GM19099 (cell line): ENCODE measurements around the gene SEPHS1.

ENCODE experiments used
- POLR2A ChIP-seq: IDR thresholded peaks from 3 replicates; pipeline ENCODE4 v1.6.1; 2011; ENCODE audit warnings: low read depth; ENCODE audit not compliant: insufficient read length; ENCODE audit errors: extremely low read depth

The SEPHS1 gene

GRCh38 chr10:13373644-13374043 lies 25.6 kb upstream of the SEPHS1 start:
- no peak for TF ChIP-seq POLR2A

GRCh38 chr10:13372524-13372923 lies 24.4 kb upstream of the SEPHS1 start:
- TF ChIP-seq POLR2A = no peak

- no peak for TF ChIP-seq POLR2A
Observed at GRCh38 chr10:13371897-13372470, 23.9 kb upstream of the SEPHS1 start.

GRCh38 chr10:13366891-13367290 lies 18.8 kb upstream of the SEPHS1 start:
- TF ChIP-seq POLR2A = no peak

- no peak for TF ChIP-seq POLR2A
Observed at GRCh38 chr10:13365831-13366230, 17.7 kb upstream of the SEPHS1 start.

GRCh38 chr10:13365243-13365642 lies 17.1 kb upstream of the SEPHS1 start:
- no peak for TF ChIP-seq POLR2A

GRCh38 chr10:13360587-13360986 lies 12.5 kb upstream of the SEPHS1 start:
- no peak for TF ChIP-seq POLR2A

GRCh38 chr10:13356392-13356791 lies 8.3 kb upstream of the SEPHS1 start:
- no peak for TF ChIP-seq POLR2A

GRCh38 chr10:13354783-13355182 lies 6.7 kb upstream of the SEPHS1 start:
- no peak for TF ChIP-seq POLR2A

GRCh38 chr10:13352519-13352918 lies 4.4 kb upstream of the SEPHS1 start:
- no peak for TF ChIP-seq POLR2A

GRCh38 chr10:13351340-13351915 lies 3.3 kb upstream of the SEPHS1 start:
- TF ChIP-seq POLR2A = no peak

- peak; percentile 17 for TF ChIP-seq POLR2A
Observed at GRCh38 chr10:13349463-13350274, 1.6 kb upstream of the SEPHS1 start.

GRCh38 chr10:13347500-13348156 lies 465 bp downstream of the SEPHS1 start:
- peak; percentile 56 for TF ChIP-seq POLR2A

GRCh38 chr10:13347043-13347499 lies 1.0 kb downstream of the SEPHS1 start:
- no peak for TF ChIP-seq POLR2A

- no peak for TF ChIP-seq POLR2A
Observed at GRCh38 chr10:13346283-13347042, 1.6 kb downstream of the SEPHS1 start.
